GM12875 (cell line): ENCODE measurements around the gene RBM33.

Experiments
- H3K4me3 ChIP-seq: one replicate; pipeline ENCODE4 v1.5.1; 2011; ENCODE audit warnings: low read depth, low read length, control low read depth
- CTCF ChIP-seq: IDR thresholded peaks from 2 replicates; pipeline ENCODE4 v1.5.1; 2011; ENCODE audit warnings: low read depth, mild to moderate bottlenecking, control low read depth, inconsistent platforms, low read length, moderate library complexity, borderline replicate concordance; ENCODE audit not compliant: insufficient read depth

Gene RBM33

GRCh38 chr7:155692317-155692716, 47.9 kb downstream of the RBM33 start:
- H3K4me3 ChIP-seq, result no peak overlapping the region
- TF ChIP-seq CTCF, result no peak

- H3K4me3 ChIP-seq, result no peak overlapping the region
- no peak for TF ChIP-seq CTCF
Measured at GRCh38 chr7:155693826-155694225, 49.4 kb downstream of the RBM33 start.

GRCh38 chr7:155694851-155695250, 50.4 kb downstream of the RBM33 start:
- no peak overlapping the region for H3K4me3 ChIP-seq
- TF ChIP-seq CTCF, result no peak

- no peak for TF ChIP-seq CTCF
- H3K4me3 ChIP-seq, result no peak overlapping the region
Measured at GRCh38 chr7:155696747-155697146, 52.3 kb downstream of the RBM33 start.

- no peak overlapping the region for H3K4me3 ChIP-seq
- TF ChIP-seq CTCF, result no peak
Measured at GRCh38 chr7:155698633-155699032, 54.2 kb downstream of the RBM33 start.

GRCh38 chr7:155699180-155699579, 54.7 kb downstream of the RBM33 start:
- TF ChIP-seq CTCF, result no peak
- no peak overlapping the region for H3K4me3 ChIP-seq

- no peak overlapping the region for H3K4me3 ChIP-seq
- no peak for TF ChIP-seq CTCF
Measured at GRCh38 chr7:155700847-155701246, 56.4 kb downstream of the RBM33 start.
